ENCODE measurements around the gene TNFRSF18. TPM values are rescaled to one million over a fixed set of nuclear protein-coding genes. Genes with fewer than 3 reads are reported as not detected.

Gene TNFRSF18
- total and polyA plus RNA-seq, 2 donors (not counting 1 experiment from before 2014, with no cell fraction given), result 10.1 to 33.5 TPM

GRCh38 chr1:1218524-1219200, 12.3 kb upstream of the TNFRSF18 start:
- no peak for ATAC-seq (ENCODE audit: low read depth)
- no peak overlapping the region for H3K27ac ChIP-seq (ENCODE audit: low read length in 2 of 2)
- no peak overlapping the region for H2AFZ ChIP-seq (ENCODE audit: insufficient read depth, low read depth, low read length, poor library complexity, severe bottlenecking)
- peaks cover 14% of the 10 kb centered on the region for H3K79me2 ChIP-seq (ENCODE audit: control insufficient read depth, insufficient read depth, low read length)
- no peak for TF ChIP-seq CTCF (IDR thresholded peaks at IDR 0.05)
- no peak for TF ChIP-seq EZH2 (IDR thresholded peaks at IDR 0.05; ENCODE audit: borderline replicate concordance, insufficient read depth, low read depth, low read length, poor library complexity, severe bottlenecking)
- peaks cover 18 to 19% of the 10 kb centered on the region in 2 donors for H3K4me1 ChIP-seq (ENCODE audit: control insufficient read depth in 2 of 2, insufficient read depth in 2 of 2, low read length in 2 of 2)
- peaks cover 0 to 6% (median 0%) of the 10 kb centered on the region in 3 donors for H3K9me3 ChIP-seq (ENCODE audit: control extremely low read depth in 1 of 3, control insufficient read depth in 2 of 3, insufficient read depth in 1 of 3, low read length in 2 of 3)
- Mint-ChIP-seq H3K4me3 (no peak overlapping the region), H3K27me3 (no peaks in the 10 kb centered on the region), H3K27ac (no peak overlapping the region), H3K9me3 (ENCODE audit: insufficient read depth) (no peaks in the 10 kb centered on the region), H3K4me1 (peaks cover 20% of the 10 kb centered on the region)
- H3K36me3 ChIP-seq (replicated peaks in 1 of 2; ENCODE audit: control extremely low read depth in 1 of 2, control insufficient read depth in 1 of 2, extremely low read depth in 1 of 2, insufficient read depth in 2 of 2, low read length in 1 of 2), result peaks cover 0 to 57% of the 10 kb centered on the region in 2 experiments
- no peak for DNase-seq
- CTCF ChIA-PET, result interaction anchor here (0.5 to 1.8 kb wide), 2 partner anchors 33 to 97 kb away, joined by 4 to 5 read pairs; no protein-coding TSS in a partner anchor
- intact Hi-C loops (cut with micrococcal nuclease), result no loop called here
- WGBS (ENCODE audit: insufficient coverage), result 96% methylated on average over 36 of the region's 36 CpGs
- H4K20me1 ChIP-seq (ENCODE audit: control insufficient read depth, insufficient read depth, low read length, poor library complexity, severe bottlenecking), result peaks cover 61% of the 10 kb centered on the region
- POLR2A ChIA-PET, result no interaction called here
- H3K4me2 ChIP-seq (replicated peaks; ENCODE audit: low read depth, low read length, poor library complexity, severe bottlenecking), result no peak overlapping the region
- H3K27me3 ChIP-seq (replicated peaks in 1 of 4; ENCODE audit: control extremely low read depth in 1 of 4, control insufficient read depth in 3 of 4, insufficient read depth in 4 of 4, low read length in 3 of 4), result no peaks in the 10 kb centered on the region
- H3K4me3 ChIP-seq (ENCODE audit: control extremely low read depth in 1 of 5, extremely low read depth in 1 of 5, insufficient read depth in 1 of 5, low read depth in 2 of 5, low read length in 4 of 5), result no peak overlapping the region
- no peak overlapping the region for H3K9ac ChIP-seq (ENCODE audit: low read length)
